Panc1 (cell line): ENCODE results near the gene FOXO6. TPM values are rescaled to one million over a fixed set of nuclear protein-coding genes. Genes with fewer than 3 reads are reported as not detected.

Experiments
- ATAC-seq: fragments of 200-7000 bp; cut with Tn5 transposase; 2 replicates; pipeline ENCODE4 v1.9.1; 2020; ENCODE audit warnings: mild to moderate bottlenecking, moderate library complexity
- BruUV-seq: library from RNA; stranded (reverse); fragments of 400-500 nt; replicated peaks from 2 replicates; lab custom pipeline; 2021; lab: Mats Ljungman, UMichigan
- CTCF ChIA-PET: fragments of 300-600 bp; sonication (Branson Sonifier 250); formaldehyde crosslinking; loops from one replicate; lab custom pipeline; 2022; ENCODE audit warnings: antibody characterized with exemption; lab: Charles Lee
- POLR2A ChIA-PET: fragments of 300-600 bp; sonication (Branson Sonifier 250); formaldehyde crosslinking; loops from one replicate; lab custom pipeline; 2022; ENCODE audit warnings: antibody characterized with exemption; lab: Charles Lee
- DNase-seq: peaks from one replicate; pipeline ENCODE4 v3.0.0-alpha.2; 2010; ENCODE audit warnings: low read depth, low spot score
- H3K27ac ChIP-seq: 2 replicates; pipeline ENCODE4 v1.5.1; 2011; ENCODE audit warnings: mild to moderate bottlenecking, low read length, inconsistent platforms
- H3K27me3 ChIP-seq: fragments of 200-500 bp; sonication (Bioruptor generic); 2 replicates; pipeline ENCODE4 v1.6.0; 2014; ENCODE audit warnings: low read length, inconsistent platforms; ENCODE audit not compliant: control insufficient read depth, insufficient read depth
- H3K36me3 ChIP-seq: fragments of 200-500 bp; sonication (Bioruptor generic); 2 replicates; pipeline ENCODE4 v1.5.1; 2014; ENCODE audit warnings: inconsistent platforms, mild to moderate bottlenecking, low read length, moderate library complexity; ENCODE audit not compliant: control insufficient read depth, insufficient read depth
- H3K4me1 ChIP-seq: 2 replicates; pipeline ENCODE4 v1.5.1; 2011; ENCODE audit warnings: inconsistent platforms, mild to moderate bottlenecking, low read length, moderate library complexity; ENCODE audit not compliant: control insufficient read depth, insufficient read depth
- H3K4me3 ChIP-seq, 2 experiments: 2 replicates each; pipeline ENCODE4 v1.5.1; 2011 to 2012; ENCODE audit warnings: low read depth in 2 of 2, low read length in 2 of 2, mild to moderate bottlenecking in 2 of 2, inconsistent platforms in 1 of 2, moderate library complexity in 1 of 2
- H3K9me3 ChIP-seq: fragments of 200-500 bp; sonication (Bioruptor generic); 2 replicates; pipeline ENCODE4 v1.5.1; 2014; ENCODE audit warnings: low read depth, mild to moderate bottlenecking, inconsistent platforms, low read length, moderate library complexity; ENCODE audit not compliant: control insufficient read depth, insufficient read depth
- CTCF ChIP-seq: fragments of 450-650 bp; IDR thresholded peaks from 2 replicates; pipeline ENCODE4 v1.5.1; 2017; ENCODE audit warnings: mild to moderate bottlenecking
- POLR2AphosphoS5 ChIP-seq: IDR thresholded peaks from 2 replicates; pipeline ENCODE4 v1.6.1; 2012; ENCODE audit warnings: mild to moderate bottlenecking, low read depth, low read length, moderate library complexity
- SIN3A ChIP-seq: IDR thresholded peaks from 2 replicates; pipeline ENCODE4 v1.6.1; 2012; ENCODE audit warnings: low read depth, mild to moderate bottlenecking, low read length, moderate library complexity, borderline replicate concordance; ENCODE audit not compliant: insufficient read depth
- TCF7L2 ChIP-seq: IDR thresholded peaks from 2 replicates; pipeline ENCODE4 v1.6.1; 2011; ENCODE audit warnings: mild to moderate bottlenecking, low read depth, low read length, inconsistent platforms
- in situ Hi-C: cut with HindIII; loops from 2 replicates; pipeline ENCODE4 v1.10.0; 2016; ENCODE audit warnings: low sequenced_read_pairs, low pct_unique_long_range_greater_than_20kb
- intact Hi-C: fragments of 100-400 bp; cut with micrococcal nuclease; formaldehyde crosslinking; loops from one replicate; pipeline ENCODE4 v1.10.0; 2022; ENCODE audit not compliant: unreplicated experiment
- total RNA-seq: library from RNA; stranded (reverse); gene quantifications from one replicate; pipeline ENCODE4 v1.2.1, GENCODE V29; 2021; ENCODE audit not compliant: unreplicated experiment
- TF ChIP-seq, protein P1 (sequence below), 2 experiments: IDR thresholded peaks; 2 replicates each; pipeline ENCODE4 v1.6.1; 2011 to 2012; ENCODE audit warnings: low read depth in 2 of 2, control low read depth in 1 of 2, low read length in 1 of 2, mild to moderate bottlenecking in 1 of 2, moderate library complexity in 1 of 2; ENCODE audit not compliant: insufficient read depth in 1 of 2

FOXO6 gene
- total RNA-seq, 1 experiment from 2014 or later = 2.5 TPM

DNA sequence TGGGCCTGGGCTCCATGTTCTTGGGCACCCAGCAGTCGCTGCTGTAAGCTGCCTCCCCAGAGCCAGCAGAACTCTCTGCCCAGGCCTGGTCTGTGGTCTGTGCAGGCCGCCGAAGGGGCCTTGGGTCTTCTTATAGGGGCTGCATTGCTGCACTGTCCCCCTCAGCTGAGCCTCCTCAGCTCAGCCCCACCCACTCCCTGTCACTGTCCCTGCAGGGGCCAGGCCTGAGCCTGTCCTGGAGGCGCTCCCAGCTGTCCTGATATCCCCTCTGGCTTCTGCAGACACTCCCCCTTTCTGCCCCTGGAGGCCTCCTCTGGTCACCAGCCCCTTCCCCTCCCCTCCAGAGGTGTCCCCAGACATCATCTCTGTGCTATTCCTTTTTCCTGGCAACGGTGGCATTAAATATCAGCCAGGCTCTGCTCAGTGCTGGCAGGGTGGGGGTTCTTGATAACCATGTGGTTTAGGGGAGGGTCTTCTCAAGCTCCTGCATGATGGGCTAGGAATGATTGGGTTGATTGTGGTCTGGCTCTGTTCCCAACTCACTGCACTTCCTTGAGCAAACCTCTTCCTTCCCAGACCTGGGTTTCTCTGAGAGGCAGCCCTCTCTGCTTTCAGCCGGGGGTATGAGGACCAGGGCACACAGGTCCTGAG is 3.7 kb upstream of the FOXO6 start:
- in situ Hi-C loops (no loop called here), intact Hi-C loops (no loop called here)
- Histone ChIP-seq H3K4me1 (peaks cover 5% of the 10 kb centered on the region; the same call in 1 of the 2 replicates), H3K9me3 (no peaks in the 10 kb centered on the region), H3K27ac (no peak overlapping the region), H3K27me3 (no peaks in the 10 kb centered on the region), H3K36me3 (no peaks in the 10 kb centered on the region), H3K4me3 (no peak overlapping the region)
- POLR2A ChIA-PET = interaction anchor here (0.6 kb wide), 1 partner anchor 1521 kb away, joined by 6 read pairs; no protein-coding TSS in a partner anchor
- TF ChIP-seq CTCF (no peak), SIN3A (no peak), TCF7L2 (no peak), POLR2AphosphoS5 (no peak)
- TF ChIP-seq, protein P1, sequence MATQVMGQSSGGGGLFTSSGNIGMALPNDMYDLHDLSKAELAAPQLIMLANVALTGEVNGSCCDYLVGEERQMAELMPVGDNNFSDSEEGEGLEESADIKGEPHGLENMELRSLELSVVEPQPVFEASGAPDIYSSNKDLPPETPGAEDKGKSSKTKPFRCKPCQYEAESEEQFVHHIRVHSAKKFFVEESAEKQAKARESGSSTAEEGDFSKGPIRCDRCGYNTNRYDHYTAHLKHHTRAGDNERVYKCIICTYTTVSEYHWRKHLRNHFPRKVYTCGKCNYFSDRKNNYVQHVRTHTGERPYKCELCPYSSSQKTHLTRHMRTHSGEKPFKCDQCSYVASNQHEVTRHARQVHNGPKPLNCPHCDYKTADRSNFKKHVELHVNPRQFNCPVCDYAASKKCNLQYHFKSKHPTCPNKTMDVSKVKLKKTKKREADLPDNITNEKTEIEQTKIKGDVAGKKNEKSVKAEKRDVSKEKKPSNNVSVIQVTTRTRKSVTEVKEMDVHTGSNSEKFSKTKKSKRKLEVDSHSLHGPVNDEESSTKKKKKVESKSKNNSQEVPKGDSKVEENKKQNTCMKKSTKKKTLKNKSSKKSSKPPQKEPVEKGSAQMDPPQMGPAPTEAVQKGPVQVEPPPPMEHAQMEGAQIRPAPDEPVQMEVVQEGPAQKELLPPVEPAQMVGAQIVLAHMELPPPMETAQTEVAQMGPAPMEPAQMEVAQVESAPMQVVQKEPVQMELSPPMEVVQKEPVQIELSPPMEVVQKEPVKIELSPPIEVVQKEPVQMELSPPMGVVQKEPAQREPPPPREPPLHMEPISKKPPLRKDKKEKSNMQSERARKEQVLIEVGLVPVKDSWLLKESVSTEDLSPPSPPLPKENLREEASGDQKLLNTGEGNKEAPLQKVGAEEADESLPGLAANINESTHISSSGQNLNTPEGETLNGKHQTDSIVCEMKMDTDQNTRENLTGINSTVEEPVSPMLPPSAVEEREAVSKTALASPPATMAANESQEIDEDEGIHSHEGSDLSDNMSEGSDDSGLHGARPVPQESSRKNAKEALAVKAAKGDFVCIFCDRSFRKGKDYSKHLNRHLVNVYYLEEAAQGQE (IDR thresholded peaks at IDR 0.05; ENCODE audit: insufficient read depth in 1 of 2, low read depth in 2 of 2, low read length in 1 of 2) = no peak
- no peak for DNase-seq
- no peak for ATAC-seq
- no TSS peak for BruUV-seq
- CTCF ChIA-PET = no interaction called here

GRCh38 chr1:41358131-41359021 is 2.9 kb upstream of the FOXO6 start:
- H3K27me3 ChIP-seq = no peaks in the 10 kb centered on the region
- no TSS peak for BruUV-seq
- H3K36me3 ChIP-seq = no peaks in the 10 kb centered on the region
- H3K27ac ChIP-seq = no peak overlapping the region
- H3K4me3 ChIP-seq = no peak overlapping the region
- CTCF ChIA-PET = no interaction called here
- POLR2A ChIA-PET = interaction anchor here (0.6 kb wide), 1 partner anchor 1520 kb away, joined by 6 read pairs; no protein-coding TSS in a partner anchor
- H3K4me1 ChIP-seq = peaks cover 5% of the 10 kb centered on the region; the same call in 1 of the 2 replicates
- no peaks in the 10 kb centered on the region for H3K9me3 ChIP-seq
- ATAC-seq (no peak), DNase-seq (no peak)
- TF ChIP-seq POLR2AphosphoS5 (no peak), TCF7L2 (no peak)
- intact Hi-C loops = no loop called here
- in situ Hi-C loops = no loop called here
